ENCODE results near the gene OGFOD3.
"Not testable (repeated sequence)": the region's sequence is repeated elsewhere in the genome, so short reads cannot be mapped to it uniquely, and the experiment has no call there.

The OGFOD3 gene

DNA sequence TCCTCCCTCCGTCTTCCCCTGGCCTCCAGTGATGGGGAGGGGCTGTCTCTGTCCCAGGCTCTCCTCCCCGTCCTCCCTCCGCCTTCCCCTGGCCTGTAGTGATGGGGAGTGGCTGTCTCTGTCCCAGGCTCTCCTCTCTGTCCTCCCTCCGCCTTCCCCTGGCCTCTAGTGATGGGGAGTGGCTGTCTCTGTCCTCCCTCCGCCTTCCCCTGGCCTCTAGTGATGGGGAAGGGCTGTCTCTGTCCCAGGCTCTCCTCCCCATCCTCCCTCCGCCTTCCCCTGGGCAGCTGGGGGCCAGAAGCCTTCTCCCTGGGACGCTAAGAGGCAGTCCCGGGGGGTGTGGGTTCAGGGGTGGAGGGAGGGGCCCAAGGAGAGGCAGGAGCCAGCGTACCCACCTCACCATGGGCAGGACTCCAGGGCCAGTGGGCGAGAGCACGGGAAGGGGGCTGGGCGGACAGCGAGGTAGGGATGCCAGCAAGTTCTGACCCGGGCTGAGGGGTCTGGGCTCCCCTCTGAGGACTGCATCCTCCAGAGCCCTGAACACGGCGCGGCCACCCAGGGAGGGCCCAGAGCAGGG, 32.0 kb downstream of the OGFOD3 start:
- DNase-seq, result no peak

DNA sequence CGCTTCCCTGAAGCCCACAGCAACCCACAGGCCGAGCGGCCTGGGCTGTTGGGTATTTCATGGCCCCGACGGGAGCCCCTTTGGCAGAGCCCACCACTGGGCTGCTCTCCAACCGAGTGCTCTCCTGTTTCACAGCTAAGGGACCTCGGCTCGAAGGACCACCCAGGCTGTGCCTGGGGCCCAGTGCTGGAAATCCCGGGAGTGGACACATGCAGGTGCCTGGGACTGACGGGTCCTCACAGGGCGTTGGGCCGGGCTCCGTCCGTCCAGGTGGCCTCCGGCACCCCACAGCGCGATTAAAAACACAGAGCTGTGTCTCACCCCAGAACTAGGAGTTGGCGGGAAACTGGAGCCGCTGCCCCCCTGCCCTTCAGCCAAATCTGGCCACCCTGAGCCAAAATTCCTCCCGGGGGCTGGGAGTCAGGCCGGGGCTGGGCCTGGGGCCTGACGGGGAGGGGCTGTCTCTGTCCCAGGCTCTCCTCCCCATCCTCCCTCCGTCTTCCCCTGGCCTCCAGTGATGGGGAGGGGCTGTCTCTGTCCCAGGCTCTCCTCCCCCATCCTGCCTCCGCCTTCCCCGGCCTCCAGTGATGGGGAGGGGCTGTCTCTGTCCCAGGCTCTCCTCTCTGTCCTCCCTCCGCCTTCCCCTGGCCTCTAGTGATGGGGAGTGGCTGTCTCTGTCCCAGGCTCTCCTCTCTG, 32.7 kb downstream of the OGFOD3 start:
- no peak for DNase-seq

DNA sequence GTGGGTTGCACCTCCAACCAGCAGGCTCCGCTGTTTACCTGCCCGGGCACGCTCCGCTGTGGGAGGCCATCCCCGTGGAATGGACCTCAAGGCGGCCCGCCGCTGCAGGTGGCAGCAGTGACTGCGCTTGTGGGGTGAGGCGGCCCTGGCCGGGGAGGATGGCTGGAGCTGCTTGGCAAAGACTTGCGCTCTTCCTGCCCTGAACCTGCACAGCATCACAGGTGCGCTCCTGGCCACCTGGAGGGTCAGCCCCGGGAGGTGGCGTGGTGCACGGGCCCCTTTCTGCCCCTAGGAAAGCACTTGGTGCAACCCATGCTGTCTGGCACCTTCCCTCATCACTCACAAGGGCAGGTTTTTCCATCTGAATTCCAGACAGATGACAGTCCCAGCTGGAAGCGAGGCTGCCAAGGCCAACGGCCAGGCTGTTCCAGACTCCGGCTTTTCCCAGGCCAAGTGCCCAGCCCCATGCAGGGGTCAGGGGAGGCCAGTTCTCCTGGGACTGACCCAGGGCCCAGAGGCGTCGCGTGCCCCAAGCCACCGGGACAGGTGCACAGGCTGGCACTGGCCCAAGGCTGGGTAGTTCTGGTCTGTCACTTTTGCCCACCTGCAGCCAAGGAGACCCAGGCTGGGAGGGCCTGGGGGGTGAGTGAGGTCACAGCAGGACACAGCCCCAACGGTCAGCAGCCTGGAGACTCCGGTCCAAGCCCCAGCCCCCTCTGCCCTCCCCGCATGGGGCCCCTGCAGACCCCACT, 33.5 kb downstream of the OGFOD3 start:
- DNase-seq, result no peak

DNA sequence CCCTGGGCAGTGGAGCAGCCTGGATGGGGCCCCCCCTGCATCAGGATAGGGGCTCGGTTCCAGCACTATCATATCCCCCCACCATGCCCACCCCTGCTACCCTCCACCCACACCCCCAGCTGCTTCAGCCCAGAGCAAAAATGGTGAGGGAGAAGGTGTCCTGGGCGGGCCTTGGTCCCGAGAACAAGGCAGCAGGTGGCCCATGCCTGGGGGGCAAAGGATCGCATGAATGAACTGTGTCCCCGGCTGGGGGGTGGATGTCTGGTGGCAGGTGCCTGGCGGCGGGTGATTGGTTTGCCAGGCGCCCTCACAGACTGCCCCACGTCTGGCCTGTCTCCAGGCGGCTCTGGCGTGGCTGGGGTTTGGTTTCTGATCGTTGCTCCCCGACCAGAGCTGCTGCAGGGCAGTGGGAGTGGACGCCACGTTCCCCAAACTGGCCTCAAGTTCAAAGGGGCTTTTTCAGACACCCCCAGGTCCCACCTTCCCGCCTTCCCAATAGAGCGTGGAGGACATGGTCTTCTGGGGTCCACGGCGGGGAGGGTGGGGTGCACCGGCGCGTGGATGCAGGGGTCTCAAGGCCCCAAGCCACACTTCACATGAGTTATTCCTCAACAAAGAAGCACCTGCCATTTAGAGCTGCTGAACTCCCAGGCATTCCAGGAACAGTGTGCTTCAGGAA, 34.2 kb downstream of the OGFOD3 start:
- no peak for DNase-seq

DNA sequence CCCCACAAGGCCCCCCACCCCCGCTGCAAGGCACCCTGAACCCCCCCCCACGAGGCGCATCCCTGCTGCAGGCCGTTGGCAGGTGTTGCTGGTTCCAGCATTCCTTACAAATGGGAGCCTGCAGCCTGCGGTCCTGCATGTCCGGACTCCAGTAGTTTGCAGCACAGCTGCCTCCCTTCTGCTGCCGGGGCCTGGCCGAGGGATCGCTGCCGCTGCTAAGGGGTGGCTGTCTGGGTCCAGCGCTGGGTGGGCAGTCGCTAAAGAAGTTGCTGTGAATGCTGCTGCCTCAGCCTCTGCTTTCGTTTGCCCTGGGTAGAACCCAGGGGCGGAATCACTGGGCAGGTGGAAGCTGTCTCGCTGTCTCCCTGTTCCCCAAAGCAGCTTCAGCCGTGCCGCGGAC, 35.0 kb downstream of the OGFOD3 start:
- DNase-seq, result no peak

DNA sequence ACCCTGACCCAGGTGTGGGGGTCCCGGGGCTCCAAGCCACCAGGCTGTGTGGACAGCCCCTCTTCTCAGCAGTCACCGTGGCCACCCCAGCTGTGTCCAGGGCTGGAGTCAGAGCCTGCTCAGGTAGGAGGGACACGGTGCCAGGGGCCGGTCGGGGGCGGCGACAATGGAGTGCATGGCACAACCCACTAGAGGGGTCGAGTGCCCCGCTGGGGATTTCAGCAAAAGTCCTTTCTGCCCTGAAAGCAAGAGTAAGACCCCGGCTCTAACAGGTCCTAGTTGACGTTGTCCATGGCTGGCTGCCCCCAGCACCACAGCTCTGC, 35.5 kb downstream of the OGFOD3 start:
- no peak for DNase-seq

DNA sequence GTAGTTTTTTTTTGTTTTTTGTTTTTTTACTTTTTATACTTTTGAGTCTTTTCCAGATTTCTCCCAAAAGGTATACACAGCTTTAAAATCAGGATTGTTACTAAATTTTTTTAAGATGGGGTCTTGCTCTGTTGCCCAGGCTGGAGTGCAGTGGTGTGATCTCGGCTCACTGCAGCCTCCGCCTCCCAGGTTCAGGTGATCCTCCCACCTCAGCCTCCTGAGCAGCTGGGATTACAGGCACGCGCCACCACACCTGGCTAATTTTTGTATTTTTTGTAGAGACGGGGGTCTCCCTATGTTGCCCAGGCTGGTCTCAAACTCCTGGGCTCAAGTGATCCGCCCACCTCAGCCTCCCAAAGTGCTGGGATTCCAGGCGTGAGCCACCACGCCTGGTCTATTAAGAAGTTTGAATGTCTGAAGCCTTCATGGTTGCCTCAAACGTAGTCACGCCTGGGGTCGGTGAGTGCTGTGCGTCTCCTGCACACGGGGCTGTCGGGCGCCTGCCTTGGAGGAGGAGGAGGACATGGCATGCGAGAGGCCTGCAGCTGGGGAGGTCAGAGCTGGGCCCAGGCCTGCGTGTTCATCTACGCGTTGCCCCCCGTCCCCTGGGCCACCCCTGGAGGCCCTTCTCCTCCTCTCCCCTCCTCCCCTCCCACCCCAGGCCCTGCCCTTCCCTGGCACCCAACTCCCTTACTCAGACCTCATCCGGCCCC, 36.0 kb downstream of the OGFOD3 start:
- DNase-seq, result not testable (repeated sequence)

DNA sequence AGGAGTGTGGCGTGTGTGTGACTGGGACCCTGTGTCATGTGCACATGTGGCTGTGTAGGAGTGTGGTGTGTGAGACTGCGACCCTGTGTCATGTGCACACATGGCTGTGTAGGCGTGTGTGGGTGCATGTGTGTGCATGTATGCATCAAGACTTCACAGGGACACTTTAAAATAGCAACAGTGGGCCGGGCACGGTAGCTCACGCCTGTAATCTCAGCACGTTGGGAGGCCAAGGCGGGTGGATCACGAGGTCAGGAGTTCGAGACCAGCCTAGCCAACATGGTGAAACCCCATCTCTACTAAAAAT, 36.7 kb downstream of the OGFOD3 start:
- not testable (repeated sequence) for DNase-seq

DNA sequence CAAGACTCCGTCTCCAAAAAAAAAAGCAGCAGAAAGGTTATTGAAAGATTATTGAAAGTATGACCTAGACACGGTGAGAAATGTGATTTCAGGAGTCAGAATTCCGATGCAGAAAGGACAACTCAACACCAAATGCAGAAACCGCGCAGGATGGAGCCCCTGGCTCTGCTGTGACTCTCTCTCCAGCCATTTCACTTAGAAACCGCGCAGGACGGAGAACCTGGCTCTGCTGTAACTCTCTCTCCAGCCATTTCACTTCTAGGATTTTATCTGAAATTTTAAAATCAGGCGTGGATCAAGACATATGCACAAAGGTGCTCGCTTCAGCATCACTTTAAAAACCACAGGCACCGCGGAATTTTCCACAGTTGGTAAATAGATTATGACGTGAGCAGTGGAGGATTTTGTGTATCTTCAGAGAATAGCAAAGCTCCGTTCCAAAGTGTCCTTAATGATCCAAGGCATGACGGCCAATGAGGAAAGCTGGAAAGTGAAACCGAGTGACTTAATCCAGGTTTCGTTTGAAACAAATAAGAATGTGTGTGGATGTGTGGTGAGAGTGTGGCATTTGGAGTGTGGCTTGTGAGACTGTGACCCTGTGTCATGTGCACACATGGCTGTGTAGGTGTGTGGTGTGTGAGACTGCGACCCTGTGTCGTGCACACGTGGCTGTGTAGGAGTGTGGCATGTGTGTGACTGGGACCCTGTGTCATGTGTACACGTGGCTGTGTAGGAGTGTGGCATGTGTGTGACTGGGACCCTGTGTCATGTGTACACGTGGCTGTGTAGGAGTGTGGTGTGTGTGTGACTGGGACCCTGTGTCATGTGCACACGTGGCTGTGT, 37.3 kb downstream of the OGFOD3 start:
- no peak for DNase-seq

DNA sequence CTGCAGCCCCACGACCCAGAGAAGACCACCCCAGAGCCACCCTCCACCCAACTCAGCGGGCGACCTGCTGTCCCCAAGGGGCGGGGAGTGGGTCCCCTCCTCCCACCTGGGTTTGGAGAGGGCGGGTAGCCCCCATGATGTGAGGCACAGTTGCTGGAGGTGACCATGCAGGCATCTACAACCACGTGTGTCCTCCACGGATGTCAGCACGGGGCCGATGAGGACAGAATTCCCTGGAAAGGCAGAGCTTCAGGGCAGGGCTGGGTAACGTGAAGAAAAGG, 39.7 kb downstream of the OGFOD3 start:
- no peak for DNase-seq

DNA sequence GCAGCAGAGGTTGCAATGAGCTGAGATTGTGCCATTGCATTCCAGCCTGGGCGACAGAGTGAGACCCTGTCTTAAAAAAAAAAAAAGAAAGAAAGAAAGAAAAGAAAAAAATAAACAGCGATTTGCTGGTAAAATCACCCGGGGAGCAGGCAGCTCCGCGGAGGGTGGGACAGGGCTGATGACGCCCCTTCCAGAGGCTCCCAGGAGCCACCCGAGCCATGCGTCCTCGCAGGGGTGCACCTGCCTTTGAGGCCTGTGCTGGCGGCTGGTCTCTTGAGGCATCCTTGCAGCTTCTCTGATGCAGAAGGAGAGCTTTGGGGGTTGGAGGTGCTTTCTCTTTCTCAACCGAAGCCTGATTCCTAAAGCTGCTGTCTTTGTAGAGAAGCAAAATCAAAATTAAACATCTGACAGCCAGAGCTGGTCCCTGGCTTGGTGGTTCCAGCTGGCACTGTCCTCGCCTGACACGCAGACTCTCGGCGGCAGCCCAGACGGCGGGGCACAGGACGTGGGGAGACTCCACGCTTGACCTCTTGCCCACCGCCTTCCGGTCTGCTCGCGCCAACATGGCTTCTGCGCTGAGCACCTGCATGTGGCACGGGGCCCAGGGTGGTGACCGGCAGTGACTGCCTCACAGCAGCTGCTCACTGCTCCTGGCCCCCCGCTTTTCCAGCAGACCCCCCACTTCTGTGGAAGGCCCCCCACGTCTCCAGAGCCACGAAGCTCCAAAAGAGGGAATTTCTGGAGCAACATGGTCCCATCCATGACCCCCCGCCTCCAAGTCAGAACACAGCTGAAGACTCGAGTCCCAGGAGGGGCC, 40.3 kb downstream of the OGFOD3 start:
- no peak for DNase-seq

DNA sequence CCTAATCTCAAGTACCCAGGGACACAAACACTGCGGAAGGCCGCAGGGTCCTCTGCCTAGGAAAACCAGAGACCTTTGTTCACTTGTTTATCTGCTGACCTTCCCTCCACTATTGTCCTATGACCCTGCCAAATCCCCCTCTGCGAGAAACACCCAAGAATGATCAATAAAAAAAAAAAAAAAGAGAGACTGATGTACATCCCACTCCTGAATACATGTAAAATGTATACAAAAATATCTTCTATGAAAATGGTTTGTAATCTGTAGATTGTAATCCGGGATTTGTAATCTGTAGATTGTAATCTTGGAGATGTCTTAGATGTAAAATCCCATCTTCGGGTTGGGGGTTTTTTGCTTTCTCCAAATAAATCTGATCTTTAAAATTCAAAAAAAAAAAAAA, 41.1 kb downstream of the OGFOD3 start:
- DNase-seq, result not testable (repeated sequence)

DNA sequence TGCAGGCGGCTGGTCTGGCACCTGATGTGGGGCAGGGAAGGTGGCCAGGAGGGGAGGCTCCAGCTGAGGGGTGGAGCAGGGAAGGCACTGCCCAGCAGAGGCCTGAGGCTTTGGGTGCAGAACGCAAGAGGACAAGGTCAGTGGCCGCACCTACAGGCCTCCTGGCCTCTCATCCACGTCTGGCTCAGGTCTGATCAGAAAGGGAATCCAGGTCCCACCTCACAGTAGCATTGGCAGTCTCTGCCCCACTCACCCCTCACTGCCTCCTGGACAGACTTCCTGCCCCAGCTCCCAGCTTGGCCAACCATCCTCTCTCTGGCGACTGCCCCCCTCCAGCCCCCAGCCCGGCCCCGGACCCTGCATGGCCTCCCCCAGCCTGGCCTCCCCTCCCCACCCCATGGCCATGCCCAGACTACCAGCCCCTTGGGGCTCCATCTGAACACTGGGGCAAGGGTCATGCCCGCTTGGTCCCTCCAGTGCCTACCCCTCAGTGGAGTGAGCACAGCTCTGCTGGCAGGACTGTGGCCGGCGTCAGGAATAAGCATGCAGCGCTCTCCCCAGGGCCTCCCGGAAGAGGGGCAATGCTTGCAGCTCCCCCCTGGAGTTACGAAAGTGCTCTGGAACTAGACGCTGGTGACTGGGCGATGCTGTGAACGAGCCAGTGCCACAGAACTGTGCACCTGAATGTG, 42.2 kb downstream of the OGFOD3 start:
- DNase-seq, result no peak

DNA sequence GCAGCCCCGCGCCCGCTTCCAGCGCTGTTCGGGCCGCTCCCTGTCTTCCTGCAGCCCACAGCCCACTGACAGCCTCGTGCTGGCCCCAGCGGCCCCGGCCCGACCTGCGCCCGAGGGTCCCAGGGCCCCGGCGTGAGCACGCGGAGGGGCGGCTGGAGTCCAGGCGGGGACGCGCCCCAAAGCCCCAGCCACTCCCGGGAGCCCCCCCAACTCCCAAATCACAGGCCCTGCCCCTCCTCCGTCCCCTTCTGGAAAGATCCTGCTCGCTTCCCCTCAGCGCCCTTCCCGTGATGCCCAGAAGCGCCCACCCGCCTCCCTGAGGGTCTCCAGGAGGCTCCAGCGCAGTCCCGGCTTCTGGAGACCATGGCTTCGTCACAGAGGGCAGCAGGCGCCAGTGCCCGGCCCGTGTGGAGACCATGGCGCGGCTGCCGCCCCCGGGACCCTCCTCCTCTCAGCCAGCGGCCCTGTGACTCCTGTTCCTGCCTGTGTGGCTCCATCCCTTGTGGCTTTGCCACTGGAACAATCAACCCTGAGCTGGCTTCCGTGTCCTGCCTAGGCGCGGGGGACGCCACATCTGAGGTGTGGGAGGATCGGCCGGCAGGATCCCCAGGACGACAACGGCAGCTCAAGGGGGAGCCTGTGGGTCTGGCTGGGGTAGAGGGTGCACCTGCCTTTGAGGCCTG, 42.9 kb downstream of the OGFOD3 start:
- DNase-seq, result no peak

DNA sequence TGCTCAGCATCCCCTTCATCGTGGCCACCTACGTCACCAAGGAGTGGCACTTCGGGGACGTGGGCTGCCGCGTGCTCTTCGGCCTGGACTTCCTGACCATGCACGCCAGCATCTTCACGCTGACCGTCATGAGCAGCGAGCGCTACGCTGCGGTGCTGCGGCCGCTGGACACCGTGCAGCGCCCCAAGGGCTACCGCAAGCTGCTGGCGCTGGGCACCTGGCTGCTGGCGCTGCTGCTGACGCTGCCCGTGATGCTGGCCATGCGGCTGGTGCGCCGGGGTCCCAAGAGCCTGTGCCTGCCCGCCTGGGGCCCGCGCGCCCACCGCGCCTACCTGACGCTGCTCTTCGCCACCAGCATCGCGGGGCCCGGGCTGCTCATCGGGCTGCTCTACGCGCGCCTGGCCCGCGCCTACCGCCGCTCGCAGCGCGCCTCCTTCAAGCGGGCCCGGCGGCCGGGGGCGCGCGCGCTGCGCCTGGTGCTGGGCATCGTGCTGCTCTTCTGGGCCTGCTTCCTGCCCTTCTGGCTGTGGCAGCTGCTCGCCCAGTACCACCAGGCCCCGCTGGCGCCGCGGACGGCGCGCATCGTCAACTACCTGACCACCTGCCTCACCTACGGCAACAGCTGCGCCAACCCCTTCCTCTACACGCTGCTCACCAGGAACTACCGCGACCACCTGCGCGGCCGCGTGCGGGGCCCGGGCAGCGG, 43.6 kb downstream of the OGFOD3 start:
- DNase-seq, result no peak

DNA sequence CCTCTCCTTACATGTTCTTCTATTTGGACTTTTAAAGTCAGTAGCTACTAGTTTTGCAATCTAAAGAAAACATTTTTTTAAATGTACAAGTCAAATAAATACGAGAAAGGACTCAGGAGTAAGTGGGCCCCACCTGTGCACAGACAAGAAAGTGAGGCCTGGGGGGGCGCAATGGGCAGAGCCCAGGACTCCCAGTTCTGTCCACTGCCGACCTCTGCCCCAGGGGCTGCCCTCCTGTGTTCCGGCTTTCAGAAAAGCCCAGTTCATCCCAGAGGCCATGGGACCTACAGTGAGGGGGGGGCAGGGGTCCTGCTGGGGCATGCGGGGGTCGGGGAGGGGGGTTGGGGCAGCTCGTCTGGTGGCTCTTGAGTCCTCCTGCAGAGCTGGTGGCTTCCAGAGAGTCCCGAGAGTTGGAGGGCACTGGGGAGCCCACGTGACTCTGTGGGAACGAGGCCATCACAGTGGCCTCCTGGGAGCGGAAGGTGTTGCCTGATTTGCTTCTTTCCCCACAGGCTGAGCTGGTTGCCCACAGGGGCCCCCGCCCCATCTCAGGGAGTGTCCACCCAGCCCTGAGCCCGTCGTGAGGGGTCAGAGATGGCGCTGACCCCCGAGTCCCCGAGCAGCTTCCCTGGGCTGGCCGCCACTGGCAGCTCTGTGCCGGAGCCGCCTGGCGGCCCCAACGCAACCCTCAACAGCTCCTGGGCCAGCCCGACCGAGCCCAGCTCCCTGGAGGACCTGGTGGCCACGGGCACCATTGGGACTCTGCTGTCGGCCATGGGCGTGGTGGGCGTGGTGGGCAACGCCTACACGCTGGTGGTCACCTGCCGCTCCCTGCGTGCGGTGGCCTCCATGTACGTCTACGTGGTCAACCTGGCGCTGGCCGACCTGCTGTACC, 44.4 kb downstream of the OGFOD3 start:
- DNase-seq, result no peak

DNA sequence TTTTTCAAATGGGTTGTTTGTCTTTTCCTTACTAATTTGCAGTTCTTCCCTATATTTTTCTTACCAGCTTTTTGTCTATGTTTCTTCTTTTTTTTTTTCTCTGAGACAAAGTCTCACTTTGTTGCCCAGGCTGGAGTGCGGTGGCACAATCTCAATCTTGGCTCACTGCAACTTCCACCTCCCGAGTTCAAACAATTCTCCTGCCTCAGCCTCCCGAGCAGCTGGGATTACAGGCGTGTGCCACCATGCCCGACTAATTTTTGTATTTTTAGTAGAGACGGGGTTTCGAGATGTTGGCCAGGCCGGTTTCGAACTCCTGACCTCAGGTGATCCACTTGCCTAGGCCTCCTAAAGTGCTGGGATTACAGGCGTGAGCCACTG, 45.3 kb downstream of the OGFOD3 start:
- not testable (repeated sequence) for DNase-seq

DNA sequence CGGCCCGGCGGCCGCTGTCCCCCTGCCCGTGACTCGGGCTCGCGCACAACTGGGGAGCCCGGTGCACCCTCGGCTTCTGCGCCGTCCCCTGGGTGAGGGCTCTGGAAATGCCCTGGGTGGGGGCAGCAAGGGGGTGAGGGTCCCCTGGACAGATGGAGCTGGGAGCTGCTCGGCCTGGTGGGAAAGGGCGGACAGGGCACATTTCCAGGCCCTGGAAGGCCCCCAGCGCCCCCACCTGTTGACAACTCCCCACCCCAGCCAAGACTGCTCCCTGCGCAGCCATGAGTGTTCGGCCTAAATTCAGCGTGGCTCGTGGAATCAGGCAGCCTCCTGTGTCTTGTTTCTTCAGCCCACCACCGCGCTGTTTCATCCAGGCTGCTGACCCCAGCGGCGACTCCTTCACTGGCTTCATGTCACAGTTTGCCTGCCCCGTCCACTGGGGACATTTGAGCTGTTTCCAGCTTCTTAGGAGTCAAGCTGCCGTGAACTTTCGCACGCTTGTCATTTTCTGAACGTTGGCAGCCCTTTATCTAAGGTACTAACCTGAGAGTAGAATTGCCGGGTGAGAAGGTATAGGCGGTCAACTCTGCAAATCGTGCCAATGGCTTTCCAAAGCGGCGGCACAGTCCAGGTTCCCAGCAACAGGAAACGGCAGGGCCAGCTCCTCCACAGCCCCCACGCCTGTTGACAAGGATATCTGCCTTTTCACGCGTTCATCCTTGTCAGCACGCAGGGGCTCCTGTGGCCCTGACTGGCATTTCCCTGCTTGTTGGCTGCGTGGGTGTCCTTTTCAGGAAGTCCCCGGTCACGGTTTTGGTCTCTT, 45.9 kb downstream of the OGFOD3 start:
- no peak for DNase-seq
